ENCODE data around the gene TCF12. TPM values are rescaled to one million over a fixed set of nuclear protein-coding genes. Genes with fewer than 3 reads are reported as not detected.

Gene TCF12
- polyA plus RNA-seq, 3 donors = 15.8 to 52.5 (median 27.6) TPM

GRCh38 chr15:57195326-57195725 is 276.9 kb downstream of the TCF12 start:
- TF ChIP-seq, protein P1, sequence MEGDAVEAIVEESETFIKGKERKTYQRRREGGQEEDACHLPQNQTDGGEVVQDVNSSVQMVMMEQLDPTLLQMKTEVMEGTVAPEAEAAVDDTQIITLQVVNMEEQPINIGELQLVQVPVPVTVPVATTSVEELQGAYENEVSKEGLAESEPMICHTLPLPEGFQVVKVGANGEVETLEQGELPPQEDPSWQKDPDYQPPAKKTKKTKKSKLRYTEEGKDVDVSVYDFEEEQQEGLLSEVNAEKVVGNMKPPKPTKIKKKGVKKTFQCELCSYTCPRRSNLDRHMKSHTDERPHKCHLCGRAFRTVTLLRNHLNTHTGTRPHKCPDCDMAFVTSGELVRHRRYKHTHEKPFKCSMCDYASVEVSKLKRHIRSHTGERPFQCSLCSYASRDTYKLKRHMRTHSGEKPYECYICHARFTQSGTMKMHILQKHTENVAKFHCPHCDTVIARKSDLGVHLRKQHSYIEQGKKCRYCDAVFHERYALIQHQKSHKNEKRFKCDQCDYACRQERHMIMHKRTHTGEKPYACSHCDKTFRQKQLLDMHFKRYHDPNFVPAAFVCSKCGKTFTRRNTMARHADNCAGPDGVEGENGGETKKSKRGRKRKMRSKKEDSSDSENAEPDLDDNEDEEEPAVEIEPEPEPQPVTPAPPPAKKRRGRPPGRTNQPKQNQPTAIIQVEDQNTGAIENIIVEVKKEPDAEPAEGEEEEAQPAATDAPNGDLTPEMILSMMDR (IDR thresholded peaks at IDR 0.05) = no peak
- H4K20me1 ChIP-seq (ENCODE audit: insufficient read depth, low read length) = no peaks in the 10 kb centered on the region
- H3K9me3 Mint-ChIP-seq = no peaks in the 10 kb centered on the region
- H3K36me3 Mint-ChIP-seq = peaks cover 33 to 41% of the 10 kb centered on the region in 2 donors
- peaks cover 28 to 52% of the 10 kb centered on the region in 2 donors for H3K36me3 ChIP-seq (replicated peaks in 1 of 2; ENCODE audit: control insufficient read depth in 1 of 2, insufficient read depth in 2 of 2, low read length in 2 of 2)
- no peak overlapping the region for H3K4me2 ChIP-seq (replicated peaks; ENCODE audit: extremely low read depth, low read length, poor library complexity, severe bottlenecking)
- H3K4me3 ChIP-seq (replicated peaks in 1 of 3; ENCODE audit: low read depth in 2 of 3, low read length in 3 of 3) = no peak overlapping the region
- H3K4me1 ChIP-seq (ENCODE audit: control insufficient read depth in 1 of 2, insufficient read depth in 2 of 2, low read length in 2 of 2) = no peaks in the 10 kb centered on the region
- H3K4me3 Mint-ChIP-seq = no peak overlapping the region
- WGBS (ENCODE audit: insufficient coverage) = no CpG with 5 or more reads among the region's 1 CpG
- intact Hi-C loops (cut with micrococcal nuclease) = no loop called here
- H3K4me1 Mint-ChIP-seq = no peaks in the 10 kb centered on the region
- H3K27me3 ChIP-seq (ENCODE audit: control insufficient read depth in 2 of 2, insufficient read depth in 2 of 2, low read length in 2 of 2) = no peaks in the 10 kb centered on the region
- peaks cover 0 to 1% (median 0%) of the 10 kb centered on the region in 3 donors for H3K27me3 Mint-ChIP-seq (ENCODE audit: low read depth in 3 of 3)
- H3K9me3 ChIP-seq (replicated peaks in 1 of 2; ENCODE audit: control insufficient read depth in 1 of 2, insufficient read depth in 1 of 2, low read length in 2 of 2) = no peaks in the 10 kb centered on the region
- H3K27ac Mint-ChIP-seq = no peak overlapping the region
- no peaks in the 10 kb centered on the region for H3K79me2 ChIP-seq (ENCODE audit: insufficient read depth, low read length)
- no peak overlapping the region for H3K9ac ChIP-seq (ENCODE audit: insufficient read depth, low read length, poor library complexity, severe bottlenecking)
- no peak overlapping the region for H2AFZ ChIP-seq (ENCODE audit: insufficient read depth, low read depth, low read length, poor library complexity, severe bottlenecking)
- no peak for DNase-seq
- no peak overlapping the region for H3K27ac ChIP-seq (ENCODE audit: low read depth in 1 of 2, low read length in 2 of 2)

DNA sequence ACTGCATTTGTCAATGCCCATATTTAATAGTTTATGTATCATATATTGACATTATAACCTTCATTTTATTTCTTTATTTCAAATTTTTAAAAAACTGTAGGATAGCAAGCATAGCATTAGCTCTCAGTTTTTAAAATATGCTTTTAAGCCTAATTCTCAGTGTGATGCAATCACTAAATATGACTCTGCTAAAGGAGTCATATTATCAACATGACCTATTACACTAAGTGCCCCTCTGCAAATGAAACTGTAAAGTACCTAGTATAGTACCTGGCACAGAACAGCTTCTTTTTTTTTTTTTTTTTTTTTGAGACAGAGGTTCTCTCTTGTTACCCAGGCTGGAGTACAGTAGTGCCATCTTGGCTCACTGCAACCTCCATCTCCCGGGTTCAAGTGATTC is 278.4 kb downstream of the TCF12 start:
- Mint-ChIP-seq H3K4me3 (no peak overlapping the region), H3K27ac (no peak overlapping the region), H3K9me3 (no peaks in the 10 kb centered on the region), H3K36me3 (peaks cover 33 to 34% of the 10 kb centered on the region in 2 donors), H3K4me1 (no peaks in the 10 kb centered on the region), H3K27me3 (ENCODE audit: low read depth in 3 of 3) (no peaks in the 10 kb centered on the region)
- Histone ChIP-seq H3K27ac (ENCODE audit: low read depth in 1 of 2, low read length in 2 of 2) (no peak overlapping the region), H3K9ac (ENCODE audit: insufficient read depth, low read length, poor library complexity, severe bottlenecking) (no peak overlapping the region), H3K79me2 (ENCODE audit: insufficient read depth, low read length) (no peaks in the 10 kb centered on the region), H4K20me1 (ENCODE audit: insufficient read depth, low read length) (no peaks in the 10 kb centered on the region), H3K9me3 (replicated peaks in 1 of 2; ENCODE audit: control insufficient read depth in 1 of 2, insufficient read depth in 1 of 2, low read length in 2 of 2) (no peaks in the 10 kb centered on the region), H3K4me1 (ENCODE audit: control insufficient read depth in 1 of 2, insufficient read depth in 2 of 2, low read length in 2 of 2) (no peaks in the 10 kb centered on the region), H3K4me3 (replicated peaks in 1 of 3; ENCODE audit: low read depth in 2 of 3, low read length in 3 of 3) (no peak overlapping the region), H3K36me3 (replicated peaks in 1 of 2; ENCODE audit: control insufficient read depth in 1 of 2, insufficient read depth in 2 of 2, low read length in 2 of 2) (peaks cover 28 to 47% of the 10 kb centered on the region in 2 donors), H2AFZ (ENCODE audit: insufficient read depth, low read depth, low read length, poor library complexity, severe bottlenecking) (no peak overlapping the region), H3K4me2 (replicated peaks; ENCODE audit: extremely low read depth, low read length, poor library complexity, severe bottlenecking) (no peak overlapping the region), H3K27me3 (ENCODE audit: control insufficient read depth in 2 of 2, insufficient read depth in 2 of 2, low read length in 2 of 2) (no peaks in the 10 kb centered on the region)
- WGBS (ENCODE audit: insufficient coverage) = no CpG with 5 or more reads among the region's 1 CpG
- DNase-seq = no peak
- TF ChIP-seq, protein P1 (IDR thresholded peaks at IDR 0.05) = no peak
- intact Hi-C loops (cut with micrococcal nuclease) = no loop called here

Measured in CD14-positive monocyte (primary cell).